ENCODE measurements around the gene ANO7. TPM values are rescaled to one million over a fixed set of nuclear protein-coding genes. Genes with fewer than 3 reads are reported as not detected.

ANO7 gene
- total RNA-seq, 1 donor from 2014 or later = 1.4 TPM

DNA sequence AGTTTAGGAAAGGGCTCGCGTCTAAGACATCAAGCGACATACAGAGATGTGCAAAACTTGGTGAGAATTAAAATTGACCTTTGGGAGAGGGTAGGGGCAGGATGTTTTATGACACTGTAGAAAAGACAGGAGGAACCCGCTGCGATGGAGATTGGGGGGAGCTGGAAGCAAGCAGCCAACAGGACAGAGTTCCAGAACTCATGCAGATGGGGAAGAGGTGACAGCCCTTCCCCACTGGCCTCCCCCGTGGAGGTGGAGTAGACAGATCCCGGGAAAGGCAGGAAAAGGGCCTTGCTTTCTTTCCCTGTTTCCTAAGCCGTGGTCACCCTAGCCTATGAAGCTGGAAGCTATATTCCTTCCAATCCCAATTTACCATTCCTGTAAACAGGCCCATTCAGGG lies 39.1 kb downstream of the ANO7 start:
- no peak for DNase-seq (ENCODE audit: low spot score)

DNA sequence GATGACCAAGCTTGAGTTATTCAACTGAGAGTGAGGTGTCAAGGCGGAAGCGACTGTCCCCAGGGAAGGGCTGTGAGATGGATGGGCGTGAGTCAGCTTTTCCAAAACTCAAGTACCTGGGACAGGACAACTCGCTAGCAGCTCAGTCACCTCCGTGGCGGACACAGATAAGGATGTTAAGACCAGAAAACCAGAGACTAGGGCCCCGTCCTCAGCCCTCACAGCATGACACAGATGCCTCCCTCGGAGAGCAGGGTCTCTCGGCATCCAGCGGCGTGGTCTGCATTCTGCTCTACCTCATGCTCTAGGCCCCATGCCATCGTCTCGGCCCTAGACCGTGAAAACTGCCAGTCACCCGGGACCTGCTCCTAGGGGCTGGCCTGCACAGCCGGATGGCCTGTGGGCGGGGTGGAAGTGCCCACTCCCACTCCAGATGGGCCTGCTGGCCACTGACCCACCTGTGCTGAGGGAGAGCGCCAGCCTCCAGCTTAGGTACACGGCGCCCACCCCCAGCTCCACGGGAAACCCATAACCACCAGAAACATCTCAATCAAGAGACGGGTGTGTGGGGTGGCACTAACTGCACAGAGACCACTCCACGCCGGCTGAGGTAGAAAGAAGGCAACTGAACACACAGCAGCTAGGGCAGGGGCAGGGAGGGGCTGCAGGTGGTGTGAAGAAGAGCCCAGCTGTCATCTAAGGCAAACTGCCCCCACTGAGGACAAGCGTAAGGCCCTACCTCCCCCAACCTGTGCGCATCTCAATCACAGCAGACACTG lies 39.8 kb downstream of the ANO7 start:
- no peak for DNase-seq (ENCODE audit: low spot score)

DNA sequence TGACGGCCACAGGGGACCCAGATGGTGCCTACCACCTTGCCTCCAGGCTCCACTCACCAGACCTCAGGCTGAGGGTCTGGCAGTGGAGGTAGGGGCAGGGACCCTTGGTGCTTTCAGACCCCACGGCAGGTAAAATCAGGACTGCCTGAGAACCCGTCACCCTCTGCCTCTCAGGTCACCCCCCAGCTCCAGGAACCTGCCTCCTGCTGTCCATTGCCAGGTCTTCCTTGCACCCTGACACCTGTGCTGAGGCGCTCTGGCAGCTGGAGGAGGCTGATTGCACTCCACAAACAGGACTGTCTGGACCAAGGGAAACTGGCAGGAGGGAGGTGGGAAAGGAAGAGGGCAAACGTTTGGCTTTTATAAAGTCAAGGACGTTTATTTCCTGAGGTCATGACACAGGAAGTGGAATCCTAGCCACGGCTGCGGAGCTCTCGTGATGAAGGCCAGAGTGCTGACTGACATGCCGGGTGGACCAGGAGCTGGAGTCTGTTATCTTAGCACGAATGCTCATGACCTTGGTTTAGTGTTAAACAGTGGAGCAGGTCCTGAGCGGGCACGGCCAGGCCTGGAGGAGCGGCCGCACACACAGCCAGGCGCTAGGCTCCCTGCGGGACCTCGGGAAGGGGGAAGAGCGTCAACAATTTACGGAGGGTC lies 40.5 kb downstream of the ANO7 start:
- no peak for DNase-seq (ENCODE audit: low spot score)

DNA sequence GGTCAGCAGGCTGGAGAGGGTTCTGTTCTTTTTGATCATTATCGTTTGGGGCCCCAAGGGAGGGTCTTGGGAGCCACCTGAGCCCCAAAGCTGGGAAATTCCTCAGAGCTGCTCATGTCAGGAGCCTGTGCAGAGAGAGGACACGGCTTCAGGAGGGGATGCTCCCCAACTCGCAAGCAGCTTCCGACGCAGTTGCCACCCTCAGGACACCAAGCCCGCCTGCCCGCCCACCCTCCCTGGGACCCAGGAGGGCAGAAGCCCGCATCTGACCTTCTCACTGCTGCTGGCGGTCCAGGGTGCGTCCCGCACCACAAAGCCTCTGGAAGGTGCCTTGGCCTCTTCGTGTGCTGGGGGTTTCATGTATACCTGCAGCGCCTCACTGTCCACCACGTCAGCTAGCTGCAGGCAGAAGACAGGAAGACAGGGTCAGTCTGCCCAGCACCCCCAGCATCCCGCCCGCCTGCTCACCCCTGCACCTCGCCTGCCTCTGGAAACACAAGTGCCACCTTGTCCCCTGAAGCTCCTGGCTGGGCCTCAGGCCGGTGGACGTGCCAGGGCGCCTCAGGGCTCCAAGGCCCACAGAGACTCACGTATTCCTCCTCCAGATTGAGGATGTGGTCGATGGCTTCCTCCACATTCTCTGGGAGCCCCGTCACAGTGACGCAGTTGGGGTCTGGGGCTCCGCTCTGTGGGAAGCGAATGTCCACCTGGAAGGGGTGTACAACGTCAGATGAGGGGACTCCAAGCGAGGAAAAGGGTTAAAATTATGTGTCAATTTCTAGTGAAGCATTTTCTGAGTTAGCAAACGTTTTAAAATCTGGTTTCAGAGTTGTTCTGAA lies 41.3 kb downstream of the ANO7 start:
- no peak for DNase-seq (ENCODE audit: low spot score)

DNA sequence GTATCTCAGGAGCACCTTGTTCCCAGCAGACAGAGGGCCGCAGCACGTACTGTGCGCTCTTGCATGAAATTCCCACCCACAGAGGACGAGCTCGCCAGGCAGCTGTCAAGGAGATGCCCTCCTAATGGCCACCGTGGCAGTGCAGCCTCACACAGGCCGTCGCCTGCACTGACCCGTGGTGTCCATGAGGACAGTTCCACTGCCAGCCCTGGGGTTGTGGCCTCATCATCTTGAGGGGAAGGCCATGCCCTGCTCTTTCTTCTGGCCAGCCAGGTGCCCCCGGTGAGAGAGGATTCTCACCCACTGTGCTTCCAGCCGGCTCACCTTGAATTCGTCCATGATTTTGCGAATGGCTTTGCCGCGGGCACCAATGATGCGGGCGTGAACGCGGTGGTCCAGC lies 42.0 kb downstream of the ANO7 start:
- no peak for DNase-seq (ENCODE audit: low spot score)

- DNase-seq (ENCODE audit: low spot score) = no peak
Observed at GRCh38 chr2:241232736-241233575, 44.5 kb downstream of the ANO7 start.

GRCh38 chr2:241234066-241234790 lies 45.8 kb downstream of the ANO7 start:
- no peak for DNase-seq (ENCODE audit: low spot score)

DNA sequence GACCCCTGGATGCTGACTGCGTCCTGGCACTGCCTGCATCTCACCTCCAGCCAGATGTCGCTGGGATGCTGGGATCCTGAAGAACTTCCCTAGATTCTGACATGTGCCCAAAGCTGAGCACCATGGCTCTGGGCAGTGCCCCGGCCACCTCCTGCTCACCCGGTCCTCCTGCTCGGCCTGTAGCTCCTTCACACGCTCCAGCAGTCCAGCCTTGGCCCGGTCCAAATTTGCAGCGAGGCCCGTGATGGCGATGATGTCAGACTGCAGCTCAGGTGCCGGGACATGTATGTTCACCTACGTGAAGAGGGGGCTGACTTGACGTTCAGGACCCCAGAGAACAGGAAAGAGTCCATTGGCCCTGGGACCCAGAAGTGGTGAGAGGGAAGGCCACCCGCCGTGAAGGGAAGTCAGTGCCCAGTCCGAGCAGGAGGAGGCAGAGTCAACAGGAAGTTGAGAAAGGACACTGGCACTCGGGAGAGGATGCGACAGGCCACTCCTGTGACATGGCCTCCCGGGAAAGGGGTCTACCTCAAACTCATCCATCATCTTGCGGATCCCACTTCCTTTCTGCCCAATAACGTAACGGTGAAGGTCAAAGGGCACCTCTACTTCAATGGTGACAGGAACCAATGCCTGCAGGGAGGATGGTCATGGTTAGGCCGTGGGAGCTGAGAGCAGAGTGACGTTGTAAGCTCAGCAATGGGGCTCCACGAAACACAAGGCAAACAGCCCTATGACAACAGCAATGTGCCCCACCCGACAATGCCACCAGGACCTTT lies 46.7 kb downstream of the ANO7 start:
- DNase-seq (ENCODE audit: low spot score) = no peak

- DNase-seq (ENCODE audit: low spot score) = no peak
Observed at GRCh38 chr2:241235859-241236593, 47.5 kb downstream of the ANO7 start.

GRCh38 chr2:241237047-241237446 lies 48.6 kb downstream of the ANO7 start:
- DNase-seq (ENCODE audit: low spot score) = no peak

- no peak for DNase-seq (ENCODE audit: low spot score)
Observed at GRCh38 chr2:241237949-241238371, 49.5 kb downstream of the ANO7 start.

- no peak for DNase-seq (ENCODE audit: low spot score)
Observed at GRCh38 chr2:241238693-241239198, 50.3 kb downstream of the ANO7 start.

DNA sequence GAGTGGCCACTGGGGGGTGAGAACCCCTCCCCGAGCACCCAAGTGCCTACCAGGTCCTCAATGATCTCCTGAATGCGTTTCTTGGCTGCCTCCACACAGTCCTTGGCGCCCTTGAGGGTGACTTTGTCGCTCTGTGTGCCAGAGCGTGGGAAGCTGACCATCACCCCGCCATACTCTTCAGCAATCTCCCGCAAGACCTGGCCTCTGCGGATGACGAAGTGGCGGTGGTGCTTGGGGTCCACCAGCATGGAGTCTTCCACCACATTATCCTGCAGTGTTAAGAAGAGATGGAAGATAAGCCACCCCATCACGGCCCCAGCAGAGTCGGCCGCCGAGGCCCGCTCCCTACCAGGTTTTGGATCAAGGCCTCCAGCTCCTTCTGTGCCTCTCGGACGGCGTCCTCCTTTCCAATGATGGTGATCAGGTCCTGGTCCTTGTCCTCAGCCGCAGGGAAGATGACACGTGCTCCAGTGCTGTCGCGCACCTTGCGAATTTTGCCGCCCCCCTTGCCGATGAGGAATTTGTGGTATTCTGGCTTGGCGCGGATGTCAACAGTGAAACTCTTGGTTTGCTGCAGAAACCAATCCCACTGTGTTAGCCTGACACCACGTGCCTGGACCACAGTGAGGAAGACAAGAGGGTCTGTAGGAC lies 51.2 kb downstream of the ANO7 start:
- no peak for DNase-seq (ENCODE audit: low spot score)

DNA sequence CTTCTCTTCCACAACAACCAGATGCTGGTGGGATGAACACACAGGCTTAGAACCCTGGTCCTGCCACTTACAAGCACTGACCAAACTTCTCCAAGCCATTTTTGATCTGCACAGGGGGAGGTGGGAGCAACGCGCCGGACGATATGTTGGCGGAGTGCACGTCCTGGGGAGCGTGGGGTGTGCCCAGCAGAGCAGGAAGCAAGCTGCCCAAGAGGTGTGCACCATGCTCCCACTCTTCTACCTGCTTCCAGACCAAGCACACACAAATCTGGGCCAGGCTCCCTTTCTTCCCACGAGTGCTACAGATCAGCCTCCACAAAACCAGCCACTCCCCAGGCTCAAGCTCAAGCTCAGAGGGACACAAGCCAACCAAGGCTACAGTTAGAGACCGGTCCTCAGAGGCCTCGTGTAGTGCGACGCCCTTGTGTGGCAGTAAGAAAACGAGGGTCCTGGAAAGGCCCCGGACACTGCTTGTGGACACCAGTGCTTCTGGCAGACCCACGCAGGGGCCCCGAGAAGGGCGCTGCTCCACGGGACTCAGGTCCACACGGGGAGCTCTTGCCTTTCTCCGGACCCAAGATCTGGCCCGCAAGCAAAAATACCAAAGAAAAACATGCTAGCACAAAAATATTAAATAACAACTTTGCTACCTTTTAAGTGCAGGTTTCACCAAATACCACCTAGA lies 52.0 kb downstream of the ANO7 start:
- DNase-seq (ENCODE audit: low spot score) = no peak

GRCh38 chr2:241241669-241242068 lies 53.2 kb downstream of the ANO7 start:
- DNase-seq (ENCODE audit: low spot score) = no peak

GRCh38 chr2:241242306-241242705 lies 53.8 kb downstream of the ANO7 start:
- no peak for DNase-seq (ENCODE audit: low spot score)

GRCh38 chr2:241244368-241244767 lies 55.9 kb downstream of the ANO7 start:
- DNase-seq (ENCODE audit: low spot score) = no peak

GRCh38 chr2:241248289-241248688 lies 59.8 kb downstream of the ANO7 start:
- DNase-seq (ENCODE audit: low spot score) = no peak

All from ureter (tissue), 1 donor.